B cell (primary cell): Measurements from ENCODE around the gene P2RX3. TPM values are rescaled to one million over a fixed set of nuclear protein-coding genes. Genes with fewer than 3 reads are reported as not detected.

ENCODE experiments used
- ATAC-seq: fragments of 200-7000 bp; cut with Tn5 transposase; one replicate; pipeline ENCODE4 v1.10.0; 2021; ENCODE audit warnings: low read depth, mild to moderate bottlenecking, moderate number of reproducible peaks, moderate library complexity
- CTCF ChIA-PET: fragments of 350-600 bp; sonication (Branson Sonifier 250); formaldehyde crosslinking; loops from one replicate; lab custom pipeline; 2021; ENCODE audit warnings: antibody characterized with exemption, inconsistent platforms; lab: Charles Lee
- POLR2A ChIA-PET: fragments of 350-600 bp; sonication (Branson Sonifier 250); formaldehyde crosslinking; loops from one replicate; lab custom pipeline; 2021; ENCODE audit warnings: antibody characterized with exemption; lab: Charles Lee
- DNase-seq: peaks from one replicate; pipeline ENCODE4 v3.0.0; 2013
- H2AFZ ChIP-seq: 2 replicates; pipeline ENCODE4 v1.6.1; 2012; ENCODE audit warnings: mild to moderate bottlenecking, low read depth, low read length; ENCODE audit not compliant: insufficient read depth, poor library complexity, severe bottlenecking
- H3K27ac ChIP-seq, 2 donors: 1 replicate in 1 of 2; 2 replicates in 1 of 2; pipeline ENCODE4 v1.5.1; 2012 to 2013; ENCODE audit warnings: low read length in 2 of 2, mild to moderate bottlenecking in 2 of 2, moderate library complexity in 1 of 2
- H3K27me3 ChIP-seq, 4 experiments: fragments of 200-600 bp in 1 of 4; sonication (generic) in 1 of 4; replicated peaks in 1 of 4; 1 replicate in 2 of 4; 2 replicates in 2 of 4; pipeline versions ENCODE4 v1.6.1 to v1.7.0; 2013 to 2016; ENCODE audit warnings: low read length in 3 of 4, mild to moderate bottlenecking in 2 of 4, mixed read lengths in 1 of 4, moderate library complexity in 1 of 4; ENCODE audit not compliant: insufficient read depth in 4 of 4, control insufficient read depth in 3 of 4; ENCODE audit errors: control extremely low read depth in 1 of 4
- H3K36me3 ChIP-seq, 2 experiments: replicated peaks in 1 of 2; 1 replicate in 1 of 2; 2 replicates in 1 of 2; pipeline versions ENCODE4 v1.6.1 to v1.7.1; 2013; ENCODE audit warnings: low read length in 1 of 2; ENCODE audit not compliant: insufficient read depth in 2 of 2, control insufficient read depth in 1 of 2; ENCODE audit errors: control extremely low read depth in 1 of 2, extremely low read depth in 1 of 2
- H3K4me1 ChIP-seq, 2 donors: fragments of 200-600 bp in 1 of 2; sonication (generic) in 1 of 2; 1 replicate in 1 of 2; 2 replicates in 1 of 2; pipeline versions ENCODE4 v1.5.1 to v1.6.1; 2013 to 2017; ENCODE audit warnings: low read length in 2 of 2; ENCODE audit not compliant: control insufficient read depth in 2 of 2, insufficient read depth in 2 of 2
- H3K4me2 ChIP-seq: replicated peaks from 2 replicates; pipeline ENCODE3; 2012; ENCODE audit warnings: mild to moderate bottlenecking, low read depth, low read length; ENCODE audit not compliant: poor library complexity, severe bottlenecking
- H3K4me3 ChIP-seq, 5 experiments: fragments of 200-600 bp in 1 of 5; sonication (generic) in 1 of 5; 1 replicate in 3 of 5; 2 replicates in 2 of 5; pipeline versions ENCODE4 v1.5.1 to v1.7.0; 2011 to 2016; ENCODE audit warnings: low read length in 4 of 5, mild to moderate bottlenecking in 4 of 5, low read depth in 2 of 5, control low read depth in 1 of 5, moderate library complexity in 1 of 5; ENCODE audit not compliant: insufficient read depth in 1 of 5; ENCODE audit errors: control extremely low read depth in 1 of 5, extremely low read depth in 1 of 5
- H3K79me2 ChIP-seq: fragments of 200-600 bp; sonication (generic); one replicate; pipeline ENCODE4 v1.6.0; 2016; ENCODE audit warnings: low read length; ENCODE audit not compliant: control insufficient read depth, insufficient read depth
- H3K9ac ChIP-seq: fragments of 200-600 bp; sonication (generic); 2 replicates; pipeline ENCODE4 v1.6.1; 2017; ENCODE audit warnings: mild to moderate bottlenecking, low read length, moderate library complexity
- H3K9me3 ChIP-seq, 3 donors: one replicate each; pipeline versions ENCODE4 v1.6.1 to v1.7.1; 2013; ENCODE audit warnings: low read length in 2 of 3; ENCODE audit not compliant: control insufficient read depth in 2 of 3, insufficient read depth in 1 of 3; ENCODE audit errors: control extremely low read depth in 1 of 3
- H4K20me1 ChIP-seq: 2 replicates; pipeline ENCODE4 v1.6.0; 2012; ENCODE audit warnings: mild to moderate bottlenecking, low read length; ENCODE audit not compliant: insufficient read depth, control insufficient read depth, poor library complexity, severe bottlenecking
- H3K27ac Mint-ChIP-seq: one replicate; pipeline ENCODE4 v1.8.0; 2021; ENCODE audit warnings: mixed read lengths
- H3K27me3 Mint-ChIP-seq: one replicate; pipeline ENCODE4 v1.8.0; 2021; ENCODE audit warnings: mixed read lengths
- H3K4me1 Mint-ChIP-seq: one replicate; pipeline ENCODE4 v1.8.0; 2021; ENCODE audit warnings: mixed read lengths
- H3K4me3 Mint-ChIP-seq: one replicate; pipeline ENCODE4 v1.8.0; 2021; ENCODE audit warnings: mixed read lengths
- H3K9me3 Mint-ChIP-seq: one replicate; pipeline ENCODE4 v1.8.0; 2022; ENCODE audit warnings: mixed read lengths; ENCODE audit not compliant: insufficient read depth
- CTCF ChIP-seq: fragments of 200-600 bp; IDR thresholded peaks from one replicate; pipeline ENCODE4 v1.8.0; 2022; ENCODE audit warnings: antibody characterized with exemption, mild to moderate bottlenecking
- EZH2 ChIP-seq: IDR thresholded peaks from 2 replicates; pipeline ENCODE4 v1.6.1; 2012; ENCODE audit warnings: borderline replicate concordance, low read depth, mild to moderate bottlenecking, moderate library complexity, low read length; ENCODE audit not compliant: insufficient read depth, poor library complexity, severe bottlenecking
- whole genome bisulfite sequencing: methylation state at CpG from one replicate; pipeline ENCODE4 v1.1.5; 2013; ENCODE audit warnings: missing lambda C conversion rate; ENCODE audit not compliant: insufficient coverage; 5-methylcytosine and 5-hydroxymethylcytosine counted together
- intact Hi-C: fragments of 100-400 bp; cut with micrococcal nuclease; formaldehyde crosslinking; loops from one replicate; pipeline ENCODE4 v1.10.0; 2022
- polyA minus RNA-seq: library from RNA; depleted of rRNA, polyadenylated mRNA; stranded (reverse); fragments of >200 nt; gene quantifications from 2 replicates; pipeline ENCODE4 v1.2.3, GENCODE V29; 2012
- polyA plus RNA-seq: library from polyadenylated mRNA; depleted of rRNA; stranded (reverse); fragments of >200 nt; gene quantifications from 2 replicates; pipeline ENCODE4 v1.2.3, GENCODE V29; 2012
- total RNA-seq, 2 donors: library from RNA; stranded (reverse); fragments of 120-200 nt in 1 of 2; gene quantifications; 1 replicate in 1 of 2; 2 replicates in 1 of 2; pipeline versions ENCODE4 v1.2.3 to v1.2.4, GENCODE V29; 2013 to 2022

P2RX3 gene
- not detected in 2 replicates for total RNA-seq
- 0.05 TPM for total RNA-seq (2013)
- not detected in 2 replicates for polyA plus RNA-seq
- polyA minus RNA-seq = not detected in 2 replicates

- no peak within 1 kb of the TSS for H3K9ac ChIP-seq
- no peaks in the 10 kb centered on the region for H3K9me3 Mint-ChIP-seq
- no peak within 1 kb of the TSS for H3K4me3 ChIP-seq
- DNase-seq = no peak
- H3K27ac Mint-ChIP-seq = peak within 1 kb of the TSS; percentile 72
- H3K9me3 ChIP-seq = no peaks in the 10 kb centered on the region
- CTCF ChIA-PET = interaction anchor here (0.8 to 1.3 kb wide), 3 partner anchors 11 to 305 kb away, joined by 3 to 6 read pairs (median 4); no protein-coding TSS in a partner anchor
- TF ChIP-seq CTCF (no peak), EZH2 (no peak)
- peaks cover 17 to 23% of the 10 kb centered on the region in 2 donors for H3K4me1 ChIP-seq
- H2AFZ ChIP-seq = no peak within 1 kb of the TSS
- no peaks in the 10 kb centered on the region for H4K20me1 ChIP-seq
- no peak for ATAC-seq
- H3K27ac ChIP-seq = no peak within 1 kb of the TSS
- peaks cover 26% of the 10 kb centered on the region for H3K4me1 Mint-ChIP-seq
- WGBS = 86% methylated on average over 4 of the region's 4 CpGs
- H3K4me2 ChIP-seq = no peak within 1 kb of the TSS
- H3K27me3 ChIP-seq = no peaks in the 10 kb centered on the region
- POLR2A ChIA-PET = no interaction called here
- peaks cover 11% of the 10 kb centered on the region for H3K27me3 Mint-ChIP-seq
- peaks cover 0 to 9% of the 10 kb centered on the region in 2 experiments for H3K36me3 ChIP-seq
- peaks cover 28% of the 10 kb centered on the region for H3K79me2 ChIP-seq
- H3K4me3 Mint-ChIP-seq = no peak within 1 kb of the TSS
- intact Hi-C loops = loop anchor here (5.0 kb wide), 2 partner anchors 89 to 329 kb away; partner anchors contain the start of genes SLC43A3 and ZDHHC5
These were observed at the start of gene P2RX3 for GRCh38 chr11:57338142-57338541. TSS of gene P2RX3 (plus strand) at chr11:57338352. CDS start at chr11:57338551, 199 bp downstream.

DNA sequence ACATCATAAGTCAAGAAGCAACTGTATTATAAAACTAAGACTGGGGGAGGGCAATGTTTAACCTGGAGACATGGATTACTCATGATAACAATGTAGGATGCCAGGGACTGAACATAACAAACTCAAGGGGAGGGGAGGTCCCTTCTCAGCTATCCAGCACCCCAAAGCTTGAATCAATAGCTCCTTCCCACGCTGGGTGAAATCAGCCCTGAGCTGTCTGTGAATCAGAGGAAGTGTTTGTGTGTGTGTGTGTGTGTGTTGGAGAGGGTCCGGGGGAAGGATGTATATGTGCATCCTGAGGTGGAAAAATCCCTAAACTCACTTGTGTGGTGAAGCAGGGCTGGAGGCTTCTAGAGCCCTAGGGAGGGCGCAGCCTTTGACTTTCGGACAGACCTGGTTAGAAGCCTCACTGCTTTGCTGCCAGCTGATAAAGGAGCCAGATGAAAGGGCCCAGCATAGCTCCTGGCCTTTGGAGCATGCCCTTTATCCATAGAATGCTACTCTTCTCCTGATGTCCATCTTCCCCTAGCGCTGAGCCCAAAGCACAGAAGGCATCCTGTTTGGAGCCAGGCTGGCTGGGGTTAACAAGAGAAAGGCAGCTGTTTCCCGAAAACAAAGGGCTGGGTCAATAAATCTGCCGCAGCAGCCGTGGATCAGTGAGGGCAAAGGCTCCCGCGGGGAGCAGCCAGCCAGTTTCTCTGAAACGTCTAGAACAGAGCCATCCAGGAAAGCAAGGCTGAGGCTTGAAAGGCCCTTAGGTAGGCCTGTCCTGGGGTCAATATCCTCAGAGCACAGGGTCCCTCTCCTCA lies 49.2 kb upstream of the P2RX3 start:
- CTCF ChIA-PET = no interaction called here
- H3K27me3 ChIP-seq = peaks cover 0 to 14% (median 4%) of the 10 kb centered on the region in 4 experiments
- H4K20me1 ChIP-seq = no peaks in the 10 kb centered on the region
- DNase-seq (no peak), ATAC-seq (no peak)
- no peaks in the 10 kb centered on the region for H3K79me2 ChIP-seq
- Mint-ChIP-seq H3K4me3 (no peak overlapping the region), H3K4me1 (no peaks in the 10 kb centered on the region), H3K27ac (no peak overlapping the region), H3K27me3 (peaks cover 28% of the 10 kb centered on the region), H3K9me3 (no peaks in the 10 kb centered on the region)
- intact Hi-C loops = no loop called here
- H3K4me2 ChIP-seq = no peak overlapping the region
- no peak overlapping the region for H3K9ac ChIP-seq
- H2AFZ ChIP-seq = no peak overlapping the region
- TF ChIP-seq EZH2 (no peak), CTCF (no peak)
- no peaks in the 10 kb centered on the region for H3K9me3 ChIP-seq
- POLR2A ChIA-PET = no interaction called here
- no peaks in the 10 kb centered on the region for H3K4me1 ChIP-seq
- H3K36me3 ChIP-seq = no peaks in the 10 kb centered on the region
- 25% methylated on average over 10 of the region's 11 CpGs for WGBS
- no peak overlapping the region for H3K4me3 ChIP-seq
- no peak overlapping the region for H3K27ac ChIP-seq
